NCI-H82 (cell line): Measurements from ENCODE around the gene ACBD4.

Experiments used
- DNase-seq: peaks from one replicate; lab custom pipeline; 2025; lab: John Stamatoyannopoulos, UW

The ACBD4 gene

DNA sequence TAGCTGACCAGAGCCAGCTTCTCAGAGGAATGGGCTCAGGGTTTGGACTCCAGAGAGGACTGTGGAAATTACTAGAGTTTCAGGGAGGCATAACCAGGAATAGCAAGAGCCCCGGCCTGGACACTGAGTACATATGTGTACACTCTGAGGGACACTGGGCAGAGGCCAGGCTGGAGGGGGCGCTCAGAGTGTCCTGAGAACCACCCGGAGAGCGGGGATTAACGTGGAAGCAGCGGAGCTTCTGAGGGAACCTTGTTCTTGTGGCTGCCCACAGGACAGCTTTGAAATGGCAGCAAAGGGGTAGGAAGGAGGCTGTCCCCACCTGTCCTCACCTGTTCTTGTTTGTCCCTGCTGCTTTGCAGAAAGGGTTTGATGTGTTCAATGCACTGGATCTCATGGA lies 31.0 kb upstream of the ACBD4 start:
- no peak for DNase-seq

DNA sequence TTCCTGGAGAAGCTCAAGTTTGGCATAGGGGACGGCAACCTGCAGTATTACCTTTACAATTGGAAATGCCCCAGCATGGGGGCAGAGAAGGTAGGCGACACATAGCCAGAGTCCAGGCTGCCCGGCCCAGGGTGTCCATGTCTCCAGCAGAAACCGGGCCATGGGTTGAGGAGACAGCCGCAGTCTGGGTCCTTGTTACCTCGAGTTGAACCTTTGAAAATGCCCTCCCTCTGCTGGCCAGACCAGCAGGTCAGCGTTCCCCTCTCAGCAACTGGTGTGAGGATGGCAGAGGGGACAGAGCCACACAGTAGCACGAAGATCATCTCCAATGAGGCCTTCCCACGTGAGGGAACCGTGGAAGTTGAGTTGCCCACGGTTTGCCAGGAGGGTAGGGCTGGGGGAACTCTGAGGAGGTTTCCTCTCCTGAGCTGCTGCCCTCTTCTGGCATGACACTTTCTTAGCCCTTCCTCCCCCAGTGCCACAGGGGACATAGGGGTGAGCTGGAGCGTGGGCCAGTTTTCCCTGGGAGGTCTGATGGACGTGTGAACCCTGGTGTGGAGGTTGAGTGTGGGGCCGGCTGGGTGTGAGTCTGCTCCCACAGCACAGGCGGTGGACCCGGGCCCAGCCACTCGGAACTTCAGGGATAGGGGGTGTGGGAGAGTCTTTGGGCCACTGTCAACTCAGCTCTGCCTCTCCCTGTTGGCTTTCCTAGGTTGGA lies 30.4 kb upstream of the ACBD4 start:
- DNase-seq = no peak

DNA sequence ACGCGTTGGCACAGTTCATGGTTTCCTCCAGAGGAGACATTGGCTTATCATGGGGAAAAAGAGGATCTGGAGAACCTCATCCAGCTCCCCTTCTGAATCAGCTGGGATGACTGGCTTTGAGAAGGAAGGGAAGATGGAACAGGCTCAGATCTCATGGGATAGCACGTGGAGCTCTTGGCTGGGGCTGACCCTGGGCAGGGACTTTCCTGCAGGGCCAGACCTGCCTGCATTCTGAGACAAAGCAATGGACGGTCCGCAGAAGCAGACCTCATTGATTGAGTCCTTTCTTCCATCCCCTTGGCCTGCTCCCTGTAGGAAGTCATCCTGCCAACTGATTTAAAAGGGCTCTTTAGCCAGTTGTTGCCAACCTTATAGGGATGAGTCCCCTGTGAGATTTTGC lies 29.4 kb upstream of the ACBD4 start:
- DNase-seq = no peak

DNA sequence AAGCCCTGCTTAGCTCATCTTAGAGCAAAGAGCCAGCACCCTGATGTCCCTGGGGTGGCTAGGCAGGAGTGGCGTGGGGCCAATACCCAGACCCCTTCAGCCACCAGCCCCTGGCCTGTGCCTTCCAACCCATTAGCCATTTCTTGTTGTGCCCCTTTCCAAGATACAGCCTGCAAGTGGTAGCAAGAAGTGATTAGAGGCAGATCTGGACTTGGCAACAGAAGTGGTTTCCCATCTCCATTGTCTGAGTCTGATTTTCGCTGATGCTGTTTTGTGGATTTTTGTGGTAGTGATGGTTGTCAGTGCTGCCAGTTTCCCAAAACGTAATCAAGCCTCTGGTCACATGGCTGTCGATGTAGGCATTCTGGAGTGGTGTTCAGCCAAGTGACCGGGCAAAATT lies 28.9 kb upstream of the ACBD4 start:
- DNase-seq = no peak

DNA sequence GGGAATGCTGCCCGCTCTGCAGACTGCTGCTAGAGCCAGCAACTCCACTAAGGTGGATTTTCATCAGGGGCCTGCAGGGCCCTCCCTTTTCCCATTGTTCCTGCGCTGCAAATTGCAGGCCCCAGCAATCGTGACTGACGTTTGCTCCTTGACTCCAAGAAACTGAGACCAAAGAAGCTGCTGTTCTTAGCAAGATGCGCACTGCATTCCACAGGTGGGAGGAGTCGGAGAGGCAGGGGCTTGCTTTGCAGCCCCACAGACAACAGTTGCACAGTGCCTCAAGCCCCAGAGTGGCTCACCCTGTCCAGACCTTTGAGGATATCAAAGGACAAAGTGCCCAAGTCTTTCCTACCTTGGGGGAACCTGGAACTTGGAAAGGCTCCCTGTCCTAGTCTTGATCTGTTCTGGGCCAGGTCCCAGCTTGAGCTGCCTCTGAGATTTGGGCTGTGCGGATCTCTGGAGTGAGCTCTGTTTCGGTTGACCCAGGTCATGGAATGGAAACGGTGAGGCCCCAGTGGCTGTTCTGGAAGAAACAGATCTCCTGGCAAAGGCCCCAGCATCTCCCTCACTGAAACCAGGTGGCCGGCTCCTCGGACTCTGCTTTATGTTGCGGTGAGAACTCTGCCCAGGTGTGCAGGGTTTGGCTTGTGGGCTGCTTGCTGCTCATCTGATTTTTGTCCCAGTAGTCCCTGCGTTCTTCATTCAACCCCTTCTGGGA lies 28.0 kb upstream of the ACBD4 start:
- no peak for DNase-seq

DNA sequence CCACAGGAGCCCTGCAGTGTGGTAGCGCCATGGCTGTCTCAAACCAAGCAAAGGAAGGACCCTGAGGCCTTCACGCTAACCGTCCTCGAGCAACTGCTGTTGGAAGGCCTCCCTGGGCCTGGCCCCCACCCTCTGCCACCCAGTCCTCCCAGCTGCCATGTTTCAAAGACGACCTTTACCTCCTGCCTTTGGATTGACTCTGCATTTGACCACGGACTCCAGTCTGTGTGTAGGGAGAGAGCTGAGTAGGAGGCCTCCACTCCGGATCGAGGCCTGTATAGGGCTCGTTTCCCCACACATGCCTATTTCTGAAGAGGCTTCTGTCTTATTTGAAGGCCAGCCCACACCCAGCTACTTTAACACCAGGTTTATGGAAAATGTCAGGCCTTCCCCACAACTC lies 27.4 kb upstream of the ACBD4 start:
- DNase-seq = no peak

DNA sequence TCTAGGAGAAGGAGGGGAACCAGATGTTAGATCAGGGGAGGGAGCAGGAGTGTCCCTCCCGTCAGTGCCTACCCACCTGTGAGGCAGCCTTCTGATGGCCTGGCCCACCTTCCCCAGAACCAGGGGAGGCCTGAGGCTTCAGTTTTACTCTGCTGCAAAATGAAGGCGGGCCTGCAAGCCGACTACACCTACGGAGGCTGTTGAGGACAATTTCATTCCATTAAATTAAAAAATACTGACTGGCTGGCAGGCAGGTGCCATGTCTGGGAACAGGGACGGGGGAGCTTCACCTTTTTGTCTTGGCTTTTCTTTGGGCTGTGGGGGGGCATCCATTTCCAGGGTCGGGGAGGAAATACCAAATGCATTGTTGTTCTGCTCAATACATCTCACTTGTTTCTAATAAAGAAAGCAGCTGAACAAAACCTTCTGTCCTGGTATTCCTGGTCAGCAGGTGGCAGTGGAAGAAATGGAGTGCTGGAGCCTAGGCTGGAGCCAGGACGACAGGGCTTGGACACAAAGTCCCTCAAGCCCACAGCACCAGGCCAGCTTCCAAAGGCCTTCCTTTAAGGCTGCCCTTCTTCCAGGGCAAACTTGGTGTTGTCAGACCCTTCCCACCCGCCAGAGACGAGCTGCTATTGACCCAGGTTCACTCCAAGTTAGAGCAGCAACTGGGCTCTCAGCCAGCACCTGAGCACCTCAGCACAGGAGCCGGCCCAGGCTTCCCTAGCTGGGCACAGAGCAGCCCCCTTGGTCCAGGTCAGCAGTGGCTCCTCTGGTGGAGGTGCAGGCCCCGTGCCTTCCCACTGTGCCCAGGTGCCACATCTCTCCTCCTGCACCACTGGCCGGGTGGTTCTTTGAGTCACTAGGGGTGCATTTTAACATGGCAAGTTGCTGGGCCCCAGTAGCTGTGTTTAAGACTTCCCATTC lies 26.6 kb upstream of the ACBD4 start:
- no peak for DNase-seq

DNA sequence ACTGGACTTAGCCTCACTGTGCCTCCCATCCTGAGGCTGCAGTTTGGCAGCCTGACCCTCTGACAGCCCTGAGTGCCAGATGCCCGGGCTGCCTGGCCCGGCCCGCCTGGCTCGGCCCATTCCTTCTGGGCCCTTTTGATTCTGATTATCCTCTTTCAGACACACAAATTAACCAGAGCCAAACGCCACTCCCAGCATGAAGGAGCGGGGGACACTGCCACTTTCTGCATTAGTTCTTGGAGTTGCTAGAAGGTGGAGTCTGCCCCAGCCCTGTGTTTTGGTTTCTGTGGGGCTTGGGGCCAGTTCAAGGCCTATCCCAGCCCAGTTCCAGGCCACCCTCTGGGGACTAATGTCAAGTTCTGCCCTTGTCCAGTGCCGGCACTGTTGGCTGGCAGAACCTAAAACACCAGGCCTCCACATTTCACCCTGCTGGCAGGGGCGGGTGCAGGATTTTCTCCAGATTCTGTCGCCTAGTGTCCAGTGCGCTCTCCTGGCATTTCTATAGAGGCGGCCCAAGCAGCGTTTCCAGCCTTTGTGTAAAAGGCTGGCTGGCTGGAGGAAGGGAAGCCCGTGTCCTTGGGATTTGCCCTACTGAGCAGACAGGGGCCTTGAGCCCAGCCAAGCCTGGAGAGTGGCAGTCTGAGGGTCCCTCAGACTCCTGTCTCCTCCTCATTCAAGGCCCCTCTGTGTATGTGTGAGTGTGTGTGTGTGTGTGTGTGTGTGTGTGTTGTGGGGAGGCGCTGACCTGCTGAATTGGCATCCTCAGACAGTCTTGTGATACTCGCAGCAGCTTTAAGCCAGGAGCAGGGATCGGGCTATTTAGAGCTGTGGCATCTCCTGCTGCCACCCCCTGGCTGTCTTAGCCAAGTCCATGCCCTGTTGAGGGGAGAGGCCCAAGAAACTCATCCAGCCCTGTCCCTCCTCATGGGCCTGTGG lies 24.5 kb upstream of the ACBD4 start:
- no peak for DNase-seq

DNA sequence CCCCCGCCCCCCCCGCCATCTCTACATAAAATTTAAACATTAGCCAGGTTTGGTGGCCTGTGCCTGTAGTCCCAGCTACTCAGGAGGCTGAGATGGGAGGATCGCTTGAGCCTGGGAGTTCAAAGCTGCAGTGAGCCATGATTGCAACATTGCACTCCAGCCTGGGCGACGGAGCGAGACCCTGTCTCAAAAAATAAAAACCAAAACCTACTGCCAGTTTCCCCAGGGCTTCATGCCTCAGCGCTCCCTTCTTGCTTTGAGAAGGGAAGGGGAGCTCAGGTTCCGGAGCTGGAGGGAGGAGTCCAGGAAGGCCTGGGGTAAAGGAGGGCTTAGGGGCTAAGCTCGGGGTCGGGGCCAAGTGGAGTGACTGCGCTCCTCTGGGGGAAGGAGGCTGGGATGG lies 23.6 kb upstream of the ACBD4 start:
- no peak for DNase-seq

DNA sequence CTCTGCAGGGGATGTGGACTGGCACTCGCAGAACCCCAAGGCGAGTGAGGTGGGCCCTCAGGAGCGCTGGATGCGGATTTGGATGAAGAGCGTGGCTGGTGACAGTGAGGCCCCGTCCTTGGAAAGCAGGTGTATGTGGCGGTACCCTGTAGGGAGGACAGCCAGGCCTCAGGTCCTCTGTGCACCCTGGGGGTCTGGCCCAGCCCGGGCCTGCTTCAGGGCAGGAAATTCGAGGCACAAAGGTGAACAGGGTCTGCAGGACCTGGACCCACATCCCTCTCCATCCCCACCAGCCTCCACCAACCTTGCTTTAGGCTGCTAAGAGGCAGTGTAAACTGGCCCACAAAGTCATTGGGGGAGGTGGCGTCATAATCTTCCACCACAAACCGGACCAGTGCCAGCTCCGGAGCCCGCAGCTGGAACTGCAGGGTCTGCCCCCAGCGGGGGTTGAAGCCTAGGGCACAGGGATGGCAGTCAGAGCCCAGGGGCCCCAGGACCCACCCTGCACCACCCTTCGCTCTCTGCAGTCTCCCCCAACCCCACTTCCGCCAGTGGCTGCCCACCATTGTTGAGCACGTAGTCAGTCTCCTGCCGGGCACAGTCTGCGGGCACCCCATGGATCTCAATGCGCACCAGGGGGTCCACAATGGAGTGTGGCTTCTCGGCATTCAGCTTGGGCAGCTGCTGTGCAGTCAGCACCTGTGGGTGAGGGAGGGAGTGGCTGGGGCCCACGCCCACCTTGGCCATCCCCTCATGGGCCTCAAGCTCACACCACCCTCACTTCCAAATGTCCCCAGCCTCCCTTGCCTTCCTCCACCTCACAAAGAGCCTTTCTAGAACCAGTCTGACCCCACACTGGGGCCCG lies 22.7 kb upstream of the ACBD4 start:
- DNase-seq = no peak

DNA sequence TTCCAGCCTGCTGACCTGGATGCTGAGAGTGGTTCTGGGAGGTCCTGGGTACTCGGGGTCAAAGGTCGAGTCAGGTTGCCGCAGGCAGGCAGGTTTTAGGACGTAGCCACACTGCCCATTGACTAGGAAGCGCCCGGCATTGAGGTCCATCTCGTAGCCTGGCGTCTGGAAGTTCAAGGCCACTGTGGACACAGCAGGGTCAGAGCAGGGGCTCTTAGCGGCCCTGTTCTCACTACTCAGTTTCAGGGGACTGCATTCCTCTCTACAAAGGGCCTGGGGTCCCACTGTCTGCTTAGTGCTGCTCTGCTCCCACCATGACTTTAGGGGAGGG lies 22.1 kb upstream of the ACBD4 start:
- no peak for DNase-seq

DNA sequence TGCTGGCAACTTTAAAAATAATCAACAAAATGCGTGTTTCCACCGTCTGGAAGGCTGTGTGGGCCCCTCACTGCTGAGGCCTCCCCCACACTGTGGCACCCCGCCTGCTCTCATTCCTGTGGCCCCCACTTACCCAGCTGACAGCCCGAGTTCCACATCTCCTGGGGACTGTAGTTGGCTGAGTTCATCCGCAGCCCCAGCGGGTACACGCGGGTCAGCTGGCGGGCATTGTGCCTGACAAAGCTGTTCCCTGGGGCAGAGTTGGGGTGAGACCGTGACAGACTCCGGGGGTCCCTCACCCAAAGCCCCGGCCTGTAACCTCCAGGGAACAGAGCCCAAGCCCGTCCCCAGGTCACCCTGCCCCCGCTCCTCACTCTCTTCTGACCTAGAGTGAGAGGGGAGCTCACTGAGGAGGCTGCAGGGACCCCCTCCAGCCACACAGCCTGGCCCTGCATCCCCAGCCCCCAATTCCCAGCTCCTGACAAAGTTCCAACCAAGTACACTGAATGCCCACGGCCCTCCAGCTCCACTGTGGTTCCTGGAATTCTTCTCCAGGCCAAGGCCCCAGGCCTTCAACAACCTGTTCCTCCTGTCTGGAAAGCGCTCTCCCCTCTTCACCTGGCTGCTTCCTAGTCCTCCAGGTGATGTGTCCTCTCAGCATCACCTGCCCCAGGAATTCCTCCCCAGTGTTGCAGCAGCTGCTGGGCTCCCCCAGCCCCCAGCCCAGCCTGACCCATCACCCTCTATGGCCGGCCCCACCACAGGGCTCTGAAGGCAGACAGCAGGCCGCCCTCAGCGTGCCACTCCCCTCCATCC lies 21.2 kb upstream of the ACBD4 start:
- no peak for DNase-seq

DNA sequence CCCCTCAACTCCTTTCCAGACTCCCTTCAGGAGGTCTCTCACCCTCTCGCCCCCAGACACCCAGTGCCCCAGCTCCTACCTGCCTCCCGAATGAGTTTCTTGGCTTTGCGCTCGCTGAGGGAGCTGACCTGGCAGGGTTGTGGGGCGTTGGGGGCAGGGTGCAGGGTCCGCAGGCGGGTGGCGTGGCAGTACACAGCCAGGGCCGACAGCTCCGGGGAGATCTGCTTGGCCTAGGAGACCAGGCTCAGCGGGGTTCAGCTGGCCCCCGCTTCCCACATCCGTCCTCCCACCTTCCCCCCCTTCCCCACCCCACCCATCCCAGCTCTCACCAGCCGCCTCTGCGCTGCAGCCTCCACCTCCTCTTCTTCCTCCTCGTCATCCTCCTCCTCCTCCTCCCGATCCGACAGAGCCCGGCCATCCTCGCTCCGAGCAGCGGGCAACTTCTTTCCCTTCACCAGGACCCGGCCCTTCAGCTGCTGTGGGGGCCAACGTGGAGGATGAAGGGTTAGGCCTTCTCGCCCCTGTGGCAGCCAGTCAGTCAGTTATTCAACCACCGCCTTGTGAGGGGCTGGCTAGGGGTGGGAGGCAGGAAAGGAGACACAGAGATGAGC lies 20.4 kb upstream of the ACBD4 start:
- DNase-seq = no peak

DNA sequence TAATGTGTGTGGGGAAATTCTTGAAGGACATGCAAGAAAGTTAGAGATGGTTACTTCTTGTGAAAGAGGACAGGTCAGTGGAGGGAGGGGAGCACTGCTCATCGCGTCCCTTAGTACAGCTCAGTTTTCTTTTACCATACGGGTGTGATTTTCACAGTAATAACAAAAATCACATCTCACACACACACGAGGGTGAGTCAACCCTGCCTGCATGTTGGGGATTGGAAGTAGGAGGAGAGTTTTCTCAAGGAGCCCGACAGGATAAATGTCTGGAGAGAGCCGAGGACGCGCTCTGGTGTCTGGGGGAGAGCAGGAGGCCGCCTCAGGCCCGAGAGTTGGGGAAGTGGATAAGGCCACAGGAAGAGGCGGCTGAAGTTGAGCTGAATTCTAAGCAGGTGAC lies 19.6 kb upstream of the ACBD4 start:
- DNase-seq = no peak

DNA sequence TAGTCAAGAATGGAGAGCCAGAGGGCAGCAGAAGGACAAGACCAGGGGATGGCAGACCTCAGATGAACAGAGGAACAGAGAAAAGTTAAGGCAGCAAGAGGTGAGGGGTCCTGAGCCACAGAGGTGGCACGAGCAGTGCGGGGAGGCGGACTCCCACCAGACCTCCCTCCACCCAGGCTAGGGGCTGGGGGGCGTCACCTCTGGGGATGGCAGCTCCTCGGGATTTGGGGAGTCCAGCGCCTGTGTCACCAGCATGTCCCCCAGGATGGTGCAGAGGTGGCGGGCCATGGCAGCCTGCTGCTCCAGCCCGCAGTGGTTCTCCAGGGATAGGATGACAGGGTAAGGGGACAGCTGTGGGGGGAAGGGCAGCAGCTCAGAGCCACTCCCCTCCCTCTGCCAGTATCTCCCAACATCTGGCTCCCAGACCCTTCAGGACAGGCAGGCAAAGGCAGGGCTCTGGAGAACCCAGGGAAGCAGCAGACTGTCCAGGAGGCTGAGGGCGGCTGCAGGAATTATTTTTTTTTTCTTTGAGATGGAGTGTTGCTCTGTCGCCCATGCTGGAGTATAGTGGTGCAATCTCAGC lies 19.0 kb upstream of the ACBD4 start:
- DNase-seq = peak; percentile 56

DNA sequence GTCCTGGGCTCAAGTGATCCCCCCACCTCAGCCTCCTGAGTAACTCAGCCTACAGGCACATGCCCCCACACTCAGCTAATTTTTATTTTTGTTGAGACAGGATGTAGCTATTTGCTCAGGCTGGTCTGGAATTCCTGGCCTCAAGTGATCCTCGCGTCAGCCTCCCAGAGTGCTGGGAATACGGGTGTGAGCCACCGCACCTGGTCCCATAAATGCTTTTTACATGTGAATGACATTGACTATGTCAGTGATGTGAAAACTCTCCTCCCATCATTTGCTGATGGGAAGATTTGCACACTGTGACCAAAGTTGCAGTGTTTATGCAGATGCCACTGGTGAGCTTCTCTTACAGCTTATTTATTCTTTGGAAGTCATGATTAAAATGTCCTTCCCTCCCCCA lies 18.2 kb upstream of the ACBD4 start:
- no peak for DNase-seq

DNA sequence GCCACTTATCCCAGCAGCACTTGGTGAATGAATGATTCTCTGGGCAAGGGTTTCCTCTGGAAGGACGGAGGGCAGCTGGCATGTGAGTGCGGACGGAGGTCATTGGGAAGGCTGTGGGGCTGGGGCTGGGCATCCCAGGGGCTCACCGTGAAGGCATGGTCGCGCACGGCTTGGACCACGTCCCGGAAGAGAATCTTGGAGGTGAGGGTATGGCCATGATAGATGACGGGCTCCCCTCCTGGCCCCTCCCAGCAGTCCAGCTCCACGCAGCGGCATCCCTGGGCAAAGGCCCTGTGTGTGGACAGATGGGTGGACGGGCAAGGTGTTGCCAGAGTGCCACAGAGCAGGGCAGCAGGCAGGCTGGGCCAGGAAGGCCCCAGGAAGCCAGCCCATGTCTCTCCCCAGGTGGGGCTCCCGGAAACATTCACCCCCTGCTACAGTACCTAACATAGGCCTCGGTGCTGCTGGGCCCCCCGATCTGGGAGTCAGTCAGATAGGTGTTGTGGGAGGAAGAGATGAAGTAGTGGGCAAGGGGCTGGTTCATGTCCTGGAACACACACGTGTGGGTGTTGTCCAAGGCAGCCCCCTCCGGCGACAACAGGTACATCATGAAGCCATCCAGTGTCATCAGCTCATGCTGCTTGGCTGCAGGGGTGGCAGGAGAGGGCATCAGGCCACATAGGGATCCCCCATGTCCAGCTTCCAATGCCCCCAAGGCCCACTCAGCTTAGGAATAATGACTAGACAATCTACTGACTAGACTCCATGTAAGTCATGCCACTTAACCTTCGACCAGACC lies 17.4 kb upstream of the ACBD4 start:
- no peak for DNase-seq

DNA sequence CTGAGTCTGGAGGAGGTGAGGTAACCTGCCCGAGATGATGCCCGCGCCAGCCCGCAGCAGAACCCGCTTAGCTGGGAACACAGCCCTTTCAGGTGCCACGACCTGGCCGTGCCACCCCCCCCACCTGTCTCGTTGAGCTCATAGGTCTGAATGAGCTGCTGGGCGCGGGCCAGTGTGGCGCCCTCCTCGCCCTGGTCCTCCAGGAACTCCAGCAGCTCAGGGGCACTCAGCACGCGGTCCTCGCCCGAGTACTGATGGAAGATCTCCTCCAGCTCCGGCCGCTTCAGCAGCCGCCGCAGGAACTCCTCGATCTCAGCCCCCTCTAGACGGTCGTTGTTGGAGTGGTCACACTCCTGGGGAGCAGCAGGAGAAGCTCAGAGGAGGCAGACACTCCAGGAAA lies 16.8 kb upstream of the ACBD4 start:
- DNase-seq = no peak
